ENCODE results near the gene TXNRD3. TPM values are rescaled to one million over a fixed set of nuclear protein-coding genes. Genes with fewer than 3 reads are reported as not detected.

TXNRD3 gene
- total and polyA plus RNA-seq, 2 experiments from 2014 or later: 15.7 to 16.2 TPM

DNA sequence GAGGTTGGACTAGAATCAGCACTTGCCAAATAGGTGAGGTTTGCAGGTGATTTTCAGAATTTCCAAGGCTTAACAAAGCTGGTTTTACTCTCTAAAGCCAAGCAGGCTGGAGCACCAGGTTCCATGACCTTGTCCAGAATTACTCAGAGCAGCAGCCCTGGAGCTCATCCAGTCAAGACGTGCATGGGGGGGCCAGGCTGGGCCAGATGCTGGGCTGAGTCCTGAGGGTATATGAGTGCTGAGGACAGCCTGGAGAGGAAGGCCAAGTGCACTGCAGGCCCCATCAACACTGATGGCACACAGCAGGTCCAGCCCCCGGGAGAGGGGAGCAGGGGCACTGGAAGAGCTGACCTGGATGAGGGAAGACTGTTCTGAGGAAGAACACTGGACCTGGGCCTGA is 3.0 kb upstream of the TXNRD3 start:
- Histone ChIP-seq H3K36me3 (ENCODE audit: low read depth) (no peaks in the 10 kb centered on the region), H3K4me2 (ENCODE audit: unreplicated experiment) (no peak overlapping the region), H3K9ac (no peak overlapping the region), H3K4me3 (no peak overlapping the region), H3K27me3 (replicated peaks; ENCODE audit: insufficient read depth) (peaks cover 43% of the 10 kb centered on the region), H3K27ac (no peak overlapping the region), H4K20me1 (ENCODE audit: insufficient read depth) (no peaks in the 10 kb centered on the region), H3K9me2 (ENCODE audit: insufficient read depth) (no peaks in the 10 kb centered on the region), H3K9me3 (ENCODE audit: low read depth) (no peaks in the 10 kb centered on the region), H3F3A (ENCODE audit: insufficient read depth) (no peaks in the 10 kb centered on the region), H3K79me2 (ENCODE audit: insufficient read depth) (peaks cover 4% of the 10 kb centered on the region; the same call in 1 of the 2 replicates), H3K4me1 (ENCODE audit: insufficient read depth) (no peaks in the 10 kb centered on the region), H2AFZ (no peak overlapping the region)
- TF ChIP-seq EZH2 (IDR thresholded peaks at IDR 0.05; ENCODE audit: insufficient read depth, poor library complexity, severe bottlenecking) (no peak), EZH2phosphoT487 (IDR thresholded peaks at IDR 0.05; ENCODE audit: insufficient read depth, low read depth) (no peak)
- 25 to 70% methylated on average over 1 to 2 of the region's 2 CpGs for whole genome bisulfite sequencing, 2 experiments (ENCODE audit: low coverage in 1 of 2, low lambda C conversion rate in 2 of 2, missing lambda C conversion rate in 2 of 2)
- in situ Hi-C loops (cut with MboI): no loop called here
- no peak for DNase-seq

DNA sequence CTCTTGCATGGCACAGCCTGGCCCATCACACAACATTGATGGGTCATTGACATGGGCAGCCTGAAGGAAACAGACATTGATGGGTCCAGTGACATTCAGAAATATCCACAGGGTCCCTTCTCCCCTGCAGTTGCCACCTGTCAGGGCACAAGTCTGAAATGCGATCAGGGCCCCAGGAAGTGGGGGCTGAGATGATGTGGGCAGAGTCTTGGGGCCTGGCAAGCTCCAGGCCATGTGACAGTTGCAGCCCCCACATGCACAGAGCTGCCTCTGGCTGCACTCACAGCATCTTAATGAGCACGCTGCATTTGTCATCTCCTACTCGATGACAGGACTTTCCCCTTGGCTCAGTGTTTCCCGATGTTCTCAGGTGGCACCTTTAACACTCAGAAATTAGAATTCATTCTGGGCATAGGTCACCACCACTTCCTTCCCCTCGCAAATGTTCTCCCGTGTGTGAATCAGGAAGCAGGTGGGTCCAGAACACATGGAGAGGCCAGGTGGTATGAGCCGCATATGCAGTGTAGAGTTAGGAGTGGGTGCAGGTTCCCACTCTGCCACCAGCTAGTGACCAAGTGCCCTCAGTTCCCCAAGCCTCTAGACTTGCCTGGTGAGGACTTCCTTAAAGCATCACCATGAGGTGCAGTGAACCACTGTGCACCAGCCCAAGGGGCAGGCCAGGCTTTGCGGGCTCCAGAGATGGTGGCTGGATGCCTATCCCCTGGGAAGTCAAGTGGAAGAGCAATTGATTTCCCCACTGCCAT is 1.6 kb upstream of the TXNRD3 start:
- Histone ChIP-seq H3K9me2 (ENCODE audit: insufficient read depth) (no peaks in the 10 kb centered on the region), H3K79me2 (ENCODE audit: insufficient read depth) (peaks cover 4% of the 10 kb centered on the region), H4K20me1 (ENCODE audit: insufficient read depth) (no peaks in the 10 kb centered on the region), H3K36me3 (ENCODE audit: low read depth) (no peaks in the 10 kb centered on the region), H3K9ac (no peak overlapping the region), H3K27ac (no peak overlapping the region), H3K4me1 (ENCODE audit: insufficient read depth) (no peaks in the 10 kb centered on the region), H3K27me3 (replicated peaks; ENCODE audit: insufficient read depth) (peaks cover 29% of the 10 kb centered on the region), H2AFZ (no peak overlapping the region), H3K4me3 (no peak overlapping the region), H3F3A (ENCODE audit: insufficient read depth) (no peaks in the 10 kb centered on the region), H3K9me3 (ENCODE audit: low read depth) (no peaks in the 10 kb centered on the region), H3K4me2 (ENCODE audit: unreplicated experiment) (no peak overlapping the region)
- no peak for TF ChIP-seq EZH2 (IDR thresholded peaks at IDR 0.05; ENCODE audit: insufficient read depth, poor library complexity, severe bottlenecking)
- TF ChIP-seq EZH2phosphoT487 (IDR thresholded peaks at IDR 0.05; ENCODE audit: insufficient read depth, low read depth): no peak
- in situ Hi-C loops (cut with MboI): no loop called here
- no peak for DNase-seq
- WGBS, 2 experiments (ENCODE audit: low coverage in 1 of 2, low lambda C conversion rate in 2 of 2, missing lambda C conversion rate in 2 of 2): 73 to 82% methylated on average over 8 of the region's 8 CpGs

DNA sequence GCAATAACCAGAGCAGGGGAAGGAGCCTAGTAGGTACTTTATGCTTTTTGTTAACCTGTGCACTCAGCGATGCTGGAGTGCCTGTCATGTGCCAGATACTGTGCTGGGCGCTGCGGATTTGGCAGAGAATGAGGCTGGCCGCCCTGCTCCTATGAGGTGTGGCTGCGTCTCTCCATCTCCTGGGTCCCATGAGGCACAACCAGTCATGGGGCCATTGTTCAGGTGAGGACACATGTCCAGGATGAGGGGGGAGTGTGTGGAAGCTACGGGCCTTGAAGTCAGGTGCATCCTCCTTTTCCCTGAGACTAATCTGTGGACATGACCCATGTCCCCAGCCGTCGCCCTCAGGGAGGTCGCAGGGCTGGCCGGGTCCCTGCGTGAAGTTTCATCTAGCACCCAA is 963 bp upstream of the TXNRD3 start:
- TF ChIP-seq EZH2 (IDR thresholded peaks at IDR 0.05; ENCODE audit: insufficient read depth, poor library complexity, severe bottlenecking) (no peak), EZH2phosphoT487 (IDR thresholded peaks at IDR 0.05; ENCODE audit: insufficient read depth, low read depth) (no peak)
- in situ Hi-C loops (cut with MboI): no loop called here
- Histone ChIP-seq H3F3A (ENCODE audit: insufficient read depth) (no peaks in the 10 kb centered on the region), H3K9me2 (ENCODE audit: insufficient read depth) (no peaks in the 10 kb centered on the region), H4K20me1 (ENCODE audit: insufficient read depth) (no peaks in the 10 kb centered on the region), H2AFZ (no peak overlapping the region), H3K4me1 (ENCODE audit: insufficient read depth) (no peaks in the 10 kb centered on the region), H3K9ac (no peak overlapping the region), H3K36me3 (ENCODE audit: low read depth) (no peaks in the 10 kb centered on the region), H3K4me3 (no peak overlapping the region), H3K4me2 (ENCODE audit: unreplicated experiment) (no peak overlapping the region), H3K9me3 (ENCODE audit: low read depth) (no peaks in the 10 kb centered on the region), H3K27ac (no peak overlapping the region), H3K79me2 (ENCODE audit: insufficient read depth) (peaks cover 5% of the 10 kb centered on the region), H3K27me3 (replicated peaks; ENCODE audit: insufficient read depth) (peaks cover 22% of the 10 kb centered on the region)
- DNase-seq: no peak
- 87 to 88% methylated on average over 11 of the region's 11 CpGs for WGBS, 2 experiments (ENCODE audit: low coverage in 1 of 2, low lambda C conversion rate in 2 of 2, missing lambda C conversion rate in 2 of 2)

DNA sequence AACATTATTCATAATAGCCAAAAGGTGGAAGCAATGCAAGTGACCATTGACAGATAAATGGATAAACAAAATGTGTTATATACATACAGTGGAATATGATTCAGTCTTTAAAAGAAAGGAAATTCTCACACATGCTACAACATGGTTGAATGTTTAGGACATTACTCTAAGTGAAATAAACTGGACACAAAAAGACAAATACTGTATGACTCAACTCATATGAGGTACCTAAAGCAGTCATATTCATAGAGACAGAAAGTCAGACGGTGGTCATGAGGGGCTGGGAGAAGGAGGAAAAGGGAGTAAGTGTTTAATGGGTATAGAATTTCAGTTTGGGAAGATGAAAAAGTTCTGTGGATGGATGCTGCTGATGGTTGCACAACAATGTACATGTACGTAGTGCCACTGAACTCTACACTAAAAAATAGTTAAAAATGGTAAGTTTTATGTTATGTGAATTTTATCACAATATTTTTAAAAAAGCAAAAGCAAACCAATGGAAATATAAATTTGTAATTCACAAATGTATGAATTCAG is 5.3 kb downstream of the TXNRD3 start:
- 66 to 70% methylated on average over 2 of the region's 2 CpGs for WGBS, 2 experiments (ENCODE audit: low coverage in 1 of 2, low lambda C conversion rate in 2 of 2, missing lambda C conversion rate in 2 of 2)
- Histone ChIP-seq H3K27me3 (replicated peaks; ENCODE audit: insufficient read depth) (no peaks in the 10 kb centered on the region), H3K9me3 (ENCODE audit: low read depth) (no peaks in the 10 kb centered on the region), H2AFZ (no peak overlapping the region), H4K20me1 (ENCODE audit: insufficient read depth) (no peaks in the 10 kb centered on the region), H3K4me1 (ENCODE audit: insufficient read depth) (peaks cover 4% of the 10 kb centered on the region; the same call in 1 of the 2 replicates), H3K27ac (no peak overlapping the region), H3F3A (ENCODE audit: insufficient read depth) (no peaks in the 10 kb centered on the region), H3K4me2 (ENCODE audit: unreplicated experiment) (no peak overlapping the region), H3K9ac (no peak overlapping the region), H3K36me3 (ENCODE audit: low read depth) (no peaks in the 10 kb centered on the region), H3K79me2 (ENCODE audit: insufficient read depth) (peaks cover 22% of the 10 kb centered on the region), H3K4me3 (no peak overlapping the region), H3K9me2 (ENCODE audit: insufficient read depth) (no peaks in the 10 kb centered on the region)
- TF ChIP-seq EZH2 (IDR thresholded peaks at IDR 0.05; ENCODE audit: insufficient read depth, poor library complexity, severe bottlenecking): no peak
- no peak for TF ChIP-seq EZH2phosphoT487 (IDR thresholded peaks at IDR 0.05; ENCODE audit: insufficient read depth, low read depth)
- in situ Hi-C loops (cut with MboI): no loop called here
- no peak for DNase-seq
